ENCODE measurements around the gene MRPL54.

MRPL54 gene

GRCh38 chr19:3762501-3763459 is at the start of gene MRPL54:
TSS of gene MRPL54 (plus strand) at chr19:3762682. CDS start at chr19:3762701, 19 bp downstream.
- peak; percentile 100 for DNase-seq (ENCODE audit: low spot score)

DNA sequence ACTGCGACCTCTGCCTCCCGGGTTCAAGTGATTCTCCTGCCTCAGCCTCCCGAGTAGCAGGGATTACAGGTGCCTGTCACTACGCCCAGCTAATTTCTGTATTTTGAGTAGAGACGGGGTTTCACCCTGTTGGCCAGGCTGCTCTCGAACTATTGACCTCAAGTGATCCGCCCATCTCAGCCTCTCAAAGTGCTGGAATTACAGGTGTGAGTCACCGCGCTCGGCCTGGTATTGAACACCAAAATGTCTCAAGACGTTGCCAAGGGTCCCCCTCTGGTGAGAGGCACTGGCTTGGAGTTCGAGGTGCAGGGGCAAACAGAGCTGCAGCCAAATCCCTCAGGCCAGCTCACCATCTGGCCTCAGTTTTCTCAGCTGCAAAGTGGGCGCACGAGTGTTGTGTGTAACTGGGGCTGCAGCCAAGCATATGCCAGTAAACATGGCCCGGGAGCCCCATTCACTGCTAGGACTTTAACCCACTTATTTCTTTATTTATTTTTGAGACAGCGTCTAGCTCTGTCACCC is 46.3 kb upstream of the MRPL54 start:
- no peak for DNase-seq (ENCODE audit: low spot score)

GRCh38 chr19:3719868-3720267 is 42.6 kb upstream of the MRPL54 start:
- no peak for DNase-seq (ENCODE audit: low spot score)

- no peak for DNase-seq (ENCODE audit: low spot score)
These were observed 42.0 kb upstream of the MRPL54 start for GRCh38 chr19:3720349-3720917.

GRCh38 chr19:3721131-3721886 is 41.2 kb upstream of the MRPL54 start:
- DNase-seq (ENCODE audit: low spot score): peak; percentile 21

DNA sequence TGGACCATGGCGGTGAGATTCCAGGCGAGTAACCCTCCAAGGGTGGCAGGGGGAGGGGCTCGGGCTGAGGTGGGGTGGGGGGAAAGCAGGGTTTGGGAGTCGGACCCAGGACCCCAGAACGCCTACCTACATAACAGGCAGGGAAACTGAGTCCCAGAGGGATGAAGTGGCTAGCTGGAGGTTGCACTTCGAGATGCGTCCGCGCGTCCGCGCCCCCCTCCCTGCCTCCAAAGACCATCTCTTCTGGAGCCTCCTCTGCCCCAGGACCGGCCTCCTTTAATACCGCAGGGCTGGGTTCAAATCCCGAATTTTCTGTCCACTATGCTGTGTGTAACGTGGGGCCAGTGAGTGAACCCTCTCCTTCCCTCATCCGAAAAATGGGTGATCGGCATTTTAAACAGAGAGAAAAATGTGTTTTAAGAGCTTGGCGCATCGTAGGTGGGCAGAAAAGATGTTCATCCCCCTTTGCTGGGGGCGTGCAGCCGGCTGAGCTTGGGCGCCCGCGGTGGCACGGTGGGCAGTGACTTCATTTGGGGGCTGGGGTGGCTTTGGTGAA is 40.5 kb upstream of the MRPL54 start:
- DNase-seq (ENCODE audit: low spot score): no peak

GRCh38 chr19:3722443-3723109 is 39.9 kb upstream of the MRPL54 start:
- DNase-seq (ENCODE audit: low spot score): no peak

GRCh38 chr19:3723110-3723488 is 39.4 kb upstream of the MRPL54 start:
- DNase-seq (ENCODE audit: low spot score): no peak

GRCh38 chr19:3723883-3724282 is 38.6 kb upstream of the MRPL54 start:
- DNase-seq (ENCODE audit: low spot score): no peak

DNA sequence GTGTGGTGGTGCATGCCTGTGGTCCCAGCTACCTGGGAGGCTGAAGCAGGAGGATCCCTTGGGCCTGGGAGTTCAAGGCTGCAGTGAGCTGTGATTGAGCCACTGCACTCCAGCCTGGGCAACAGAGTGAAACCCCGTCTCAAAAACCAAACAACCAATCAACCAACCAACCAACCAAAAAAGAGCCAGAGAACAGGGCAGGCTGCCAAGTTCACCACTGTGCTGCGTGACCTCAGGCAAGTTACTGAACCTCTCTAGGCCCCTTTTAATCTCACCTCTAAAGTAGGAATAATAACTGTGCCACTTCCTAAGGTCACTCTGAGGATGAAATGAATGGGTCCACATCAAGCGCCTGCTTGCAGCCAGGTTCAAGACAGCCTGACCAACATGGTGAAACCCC is 37.4 kb upstream of the MRPL54 start:
- no peak for DNase-seq (ENCODE audit: low spot score)

DNA sequence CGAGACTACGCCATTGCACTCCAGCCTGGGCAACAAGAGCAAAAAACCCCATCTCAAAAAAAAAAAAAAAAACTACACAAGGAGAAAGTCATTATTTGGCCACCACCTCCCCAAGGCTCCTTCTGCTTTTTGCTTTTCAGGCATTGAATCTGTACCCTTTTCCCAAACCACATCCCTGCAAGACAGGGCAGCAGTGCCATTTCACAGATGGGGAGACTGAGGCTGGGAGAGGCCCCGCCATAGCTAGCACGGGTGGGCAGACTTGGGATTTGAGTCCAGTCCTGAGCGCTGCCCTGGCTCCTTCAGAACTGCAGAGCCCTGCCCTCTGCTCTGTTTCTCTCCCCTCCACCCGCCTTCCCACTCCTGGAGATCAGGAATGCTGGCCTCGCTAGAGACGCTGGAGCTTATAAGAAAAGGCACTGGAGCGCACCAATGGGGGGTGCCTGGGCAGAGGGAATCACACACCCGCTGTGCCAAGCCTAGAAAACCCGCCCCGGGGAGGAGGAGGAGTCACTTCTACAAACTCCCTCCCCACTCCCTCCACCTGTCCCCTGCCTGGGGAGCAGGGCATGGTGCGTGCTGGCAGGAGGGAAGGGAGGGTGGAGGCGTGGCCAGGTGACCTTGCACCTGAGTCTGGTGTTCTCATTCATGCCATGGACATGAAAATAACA is 36.7 kb upstream of the MRPL54 start:
- DNase-seq (ENCODE audit: low spot score): no peak

DNA sequence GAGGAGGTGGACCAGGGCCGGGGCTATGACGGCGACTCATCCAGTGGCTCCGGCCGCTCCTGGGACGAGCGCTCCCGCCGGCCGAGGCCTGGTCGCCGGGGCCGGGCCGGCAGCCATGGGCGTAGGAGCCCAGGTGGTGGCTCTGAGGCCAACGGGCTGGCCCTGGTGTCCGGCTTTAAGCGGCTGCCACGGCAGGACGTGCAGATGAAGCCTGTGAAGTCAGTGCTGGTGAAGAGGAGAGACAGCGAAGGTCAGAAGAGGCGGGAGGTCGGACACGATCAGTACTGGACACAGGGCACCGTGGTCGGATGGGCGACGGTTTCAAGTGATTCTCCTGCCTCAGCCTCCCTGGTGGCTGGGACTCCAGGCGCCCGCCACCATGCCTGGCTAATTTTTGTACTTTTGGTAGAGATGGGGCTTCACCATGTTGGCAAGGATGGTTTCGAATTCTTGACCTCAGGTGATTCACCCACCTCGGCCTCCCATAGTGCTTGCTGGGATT is 32.0 kb upstream of the MRPL54 start:
- no peak for DNase-seq (ENCODE audit: low spot score)

- no peak for DNase-seq (ENCODE audit: low spot score)
These were observed 30.4 kb upstream of the MRPL54 start for GRCh38 chr19:3732108-3732507.

GRCh38 chr19:3733549-3734309 is 28.8 kb upstream of the MRPL54 start:
- DNase-seq (ENCODE audit: low spot score): no peak

- no peak for DNase-seq (ENCODE audit: low spot score)
These were observed 28.2 kb upstream of the MRPL54 start for GRCh38 chr19:3734310-3734600.

GRCh38 chr19:3736106-3736724 is 26.3 kb upstream of the MRPL54 start:
- DNase-seq (ENCODE audit: low spot score): no peak

DNA sequence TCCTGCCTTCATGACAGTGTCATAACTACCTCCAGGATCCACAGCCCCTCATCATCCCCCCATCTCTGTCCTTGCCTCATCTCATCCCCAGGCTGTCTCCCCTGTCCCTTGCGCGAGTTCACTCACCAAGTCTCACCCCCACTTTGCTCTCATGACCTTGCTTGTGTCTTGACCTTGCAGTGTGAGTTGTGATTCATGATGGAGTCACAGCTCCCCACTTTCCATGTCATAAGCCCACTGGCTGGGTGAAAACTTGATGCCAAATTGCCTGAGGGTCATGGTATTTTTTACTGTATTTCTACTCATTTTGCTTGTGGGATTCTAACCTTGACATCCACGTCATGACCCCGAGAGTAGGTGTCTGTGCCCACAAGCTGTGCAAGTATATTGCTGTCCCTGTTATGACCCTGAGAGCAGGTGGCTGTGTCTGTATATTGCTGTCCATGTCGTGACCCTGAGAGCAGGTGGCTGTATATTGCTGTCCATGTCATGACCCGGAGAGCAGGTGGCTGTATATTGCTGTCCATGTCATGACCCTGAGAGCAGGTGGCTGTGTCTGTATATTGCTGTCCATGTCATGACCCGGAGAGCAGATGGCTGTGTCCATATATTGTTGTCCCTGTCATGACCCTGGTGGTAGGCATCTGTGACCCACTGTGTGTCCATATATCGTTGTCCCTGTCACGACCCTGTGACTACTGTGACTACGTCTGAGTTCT is 24.8 kb upstream of the MRPL54 start:
- no peak for DNase-seq (ENCODE audit: low spot score)

DNA sequence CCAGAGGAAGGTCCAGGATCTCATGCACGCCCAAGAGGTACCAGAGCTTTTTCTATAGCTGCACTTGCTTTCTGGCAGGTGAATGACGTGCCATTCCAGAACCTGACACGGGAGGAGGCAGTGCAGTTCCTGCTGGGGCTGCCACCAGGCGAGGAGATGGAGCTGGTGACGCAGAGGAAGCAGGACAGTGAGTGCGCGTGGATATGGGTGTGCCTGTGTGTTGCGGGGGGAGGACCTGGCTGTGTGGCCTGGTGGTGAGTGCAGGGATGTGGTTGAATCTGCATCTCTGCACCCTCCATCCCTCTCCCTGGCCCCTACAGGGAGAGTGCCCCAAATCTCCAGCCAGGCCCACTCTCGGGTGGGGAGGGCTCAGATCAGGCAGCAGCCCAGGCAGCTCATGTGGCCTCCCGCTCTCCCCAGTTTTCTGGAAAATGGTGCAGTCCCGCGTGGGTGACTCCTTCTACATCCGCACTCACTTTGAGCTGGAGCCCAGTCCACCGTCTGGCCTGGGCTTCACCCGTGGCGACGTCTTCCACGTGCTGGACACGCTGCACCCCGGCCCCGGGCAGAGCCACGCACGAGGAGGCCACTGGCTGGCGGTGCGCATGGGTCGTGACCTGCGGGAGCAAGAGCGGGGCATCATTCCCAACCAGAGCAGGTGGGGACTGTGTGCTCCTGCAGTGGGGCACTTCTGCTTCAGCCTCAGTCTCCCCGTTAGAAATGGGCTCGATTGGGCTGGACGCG is 23.8 kb upstream of the MRPL54 start:
- no peak for DNase-seq (ENCODE audit: low spot score)

DNA sequence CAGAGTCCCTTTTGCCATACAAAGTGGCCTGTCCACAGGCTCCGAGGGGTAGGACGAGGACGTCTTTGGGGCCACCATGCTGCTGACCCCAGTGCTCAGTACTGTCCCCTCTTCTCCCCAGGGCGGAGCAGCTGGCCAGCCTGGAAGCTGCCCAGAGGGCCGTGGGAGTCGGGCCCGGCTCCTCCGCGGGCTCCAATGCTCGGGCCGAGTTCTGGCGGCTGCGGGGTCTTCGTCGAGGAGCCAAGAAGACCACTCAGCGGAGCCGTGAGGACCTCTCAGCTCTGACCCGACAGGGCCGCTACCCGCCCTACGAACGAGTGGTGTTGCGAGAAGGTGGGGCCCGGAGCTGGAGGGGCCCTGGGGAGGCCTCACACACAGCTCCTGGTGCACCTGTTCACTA is 22.1 kb upstream of the MRPL54 start:
- DNase-seq (ENCODE audit: low spot score): no peak
